ENCODE results near the gene ITPR1.

DNA sequence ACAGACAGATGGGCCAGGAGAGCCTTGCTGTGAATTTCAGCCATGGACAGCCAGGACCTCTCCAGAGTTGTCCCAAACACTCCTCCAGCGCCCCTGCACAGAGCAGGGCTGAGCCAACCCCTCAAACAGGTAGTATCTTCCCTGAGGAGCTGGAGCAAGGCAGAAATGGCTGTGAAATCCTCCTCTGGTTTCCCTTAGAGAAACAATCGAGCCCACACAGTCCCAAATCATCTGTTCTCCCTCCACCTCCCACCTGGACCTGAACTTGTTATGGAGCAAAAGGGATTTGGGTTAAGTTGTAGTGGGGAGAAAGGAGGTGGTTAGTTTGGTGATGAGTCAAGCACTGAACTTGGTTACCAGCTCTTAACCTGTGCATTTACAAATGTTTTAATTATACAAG lies 280.4 kb downstream of the ITPR1 start:
- TF ChIP-seq, protein P1, sequence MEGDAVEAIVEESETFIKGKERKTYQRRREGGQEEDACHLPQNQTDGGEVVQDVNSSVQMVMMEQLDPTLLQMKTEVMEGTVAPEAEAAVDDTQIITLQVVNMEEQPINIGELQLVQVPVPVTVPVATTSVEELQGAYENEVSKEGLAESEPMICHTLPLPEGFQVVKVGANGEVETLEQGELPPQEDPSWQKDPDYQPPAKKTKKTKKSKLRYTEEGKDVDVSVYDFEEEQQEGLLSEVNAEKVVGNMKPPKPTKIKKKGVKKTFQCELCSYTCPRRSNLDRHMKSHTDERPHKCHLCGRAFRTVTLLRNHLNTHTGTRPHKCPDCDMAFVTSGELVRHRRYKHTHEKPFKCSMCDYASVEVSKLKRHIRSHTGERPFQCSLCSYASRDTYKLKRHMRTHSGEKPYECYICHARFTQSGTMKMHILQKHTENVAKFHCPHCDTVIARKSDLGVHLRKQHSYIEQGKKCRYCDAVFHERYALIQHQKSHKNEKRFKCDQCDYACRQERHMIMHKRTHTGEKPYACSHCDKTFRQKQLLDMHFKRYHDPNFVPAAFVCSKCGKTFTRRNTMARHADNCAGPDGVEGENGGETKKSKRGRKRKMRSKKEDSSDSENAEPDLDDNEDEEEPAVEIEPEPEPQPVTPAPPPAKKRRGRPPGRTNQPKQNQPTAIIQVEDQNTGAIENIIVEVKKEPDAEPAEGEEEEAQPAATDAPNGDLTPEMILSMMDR (conservative IDR thresholded peaks at IDR 0.05; ENCODE audit: low read length): no peak
- TF ChIP-seq EZH2phosphoT487 (IDR thresholded peaks at IDR 0.05; ENCODE audit: borderline replicate concordance, low read depth, low read length): no peak
